Mucosa of rectum (tissue), 2 donors: ENCODE measurements around the gene FLNC.
A peak's percentile ranks its signal among the peaks of the same experiment; 100 is the strongest.

Experiments used
- H3K27ac ChIP-seq, 2 donors: one replicate each; pipeline ENCODE4 v1.7.0; 2013; ENCODE audit warnings: inconsistent platforms in 2 of 2, low read depth in 2 of 2, low read length in 2 of 2
- H3K27me3 ChIP-seq, 2 donors: one replicate each; pipeline ENCODE4 v1.7.0; 2013; ENCODE audit warnings: low read length in 2 of 2; ENCODE audit not compliant: control insufficient read depth in 2 of 2, insufficient read depth in 2 of 2
- H3K36me3 ChIP-seq, 2 donors: one replicate each; pipeline ENCODE4 v1.7.0; 2013; ENCODE audit warnings: low read length in 2 of 2; ENCODE audit not compliant: control insufficient read depth in 2 of 2, insufficient read depth in 2 of 2
- H3K4me1 ChIP-seq, 2 donors: one replicate each; pipeline ENCODE4 v1.7.0; 2013; ENCODE audit warnings: low read length in 2 of 2, mild to moderate bottlenecking in 1 of 2; ENCODE audit not compliant: control insufficient read depth in 2 of 2, insufficient read depth in 2 of 2
- H3K4me3 ChIP-seq, 2 donors: one replicate each; pipeline ENCODE4 v1.7.0; 2013; ENCODE audit warnings: low read length in 2 of 2
- H3K9ac ChIP-seq, 2 donors: one replicate each; pipeline ENCODE4 v1.7.0; 2013; ENCODE audit warnings: low read length in 2 of 2, low read depth in 1 of 2, mild to moderate bottlenecking in 1 of 2
- H3K9me3 ChIP-seq, 2 donors: one replicate each; pipeline ENCODE4 v1.7.0; 2013; ENCODE audit warnings: low read length in 2 of 2; ENCODE audit not compliant: control insufficient read depth in 2 of 2
- donor health status: healthy.
- donor health status: Normal muscosa, but diverticular disease.

Gene FLNC

GRCh38 chr7:128886391-128887168 lies 56.4 kb downstream of the FLNC start:
- H3K4me1 ChIP-seq = no peaks in the 10 kb centered on the region
- H3K27me3 ChIP-seq = peaks cover 2% of the 10 kb centered on the region in 2 donors
- H3K9ac ChIP-seq = no peak overlapping the region
- no peaks in the 10 kb centered on the region for H3K36me3 ChIP-seq
- H3K9me3 ChIP-seq = no peaks in the 10 kb centered on the region
- H3K4me3 ChIP-seq = no peak overlapping the region
- no peak overlapping the region for H3K27ac ChIP-seq

GRCh38 chr7:128887169-128888038 lies 57.2 kb downstream of the FLNC start:
- Histone ChIP-seq H3K4me3 (no peak overlapping the region), H3K4me1 (peaks cover 0 to 1% of the 10 kb centered on the region in 2 donors), H3K9ac (no peak overlapping the region), H3K9me3 (no peaks in the 10 kb centered on the region), H3K27me3 (peaks cover 2 to 6% of the 10 kb centered on the region in 2 donors), H3K27ac (no peak overlapping the region), H3K36me3 (no peaks in the 10 kb centered on the region)

GRCh38 chr7:128888039-128888755 lies 58.0 kb downstream of the FLNC start:
- Histone ChIP-seq H3K4me1 (peaks cover 4 to 5% of the 10 kb centered on the region in 2 donors), H3K4me3 (no peak overlapping the region), H3K9ac (no peak overlapping the region), H3K27me3 (peaks cover 2 to 6% of the 10 kb centered on the region in 2 donors), H3K36me3 (no peaks in the 10 kb centered on the region), H3K27ac (no peak overlapping the region), H3K9me3 (no peaks in the 10 kb centered on the region)

GRCh38 chr7:128888756-128889095 lies 58.5 kb downstream of the FLNC start:
- no peaks in the 10 kb centered on the region for H3K36me3 ChIP-seq
- H3K9ac ChIP-seq = no peak overlapping the region
- peaks cover 2 to 6% of the 10 kb centered on the region in 2 donors for H3K27me3 ChIP-seq
- H3K27ac ChIP-seq = no peak overlapping the region
- H3K4me3 ChIP-seq = no peak overlapping the region
- peaks cover 4 to 7% of the 10 kb centered on the region in 2 donors for H3K4me1 ChIP-seq
- H3K9me3 ChIP-seq = no peaks in the 10 kb centered on the region

GRCh38 chr7:128889121-128889520 lies 58.9 kb downstream of the FLNC start:
- Histone ChIP-seq H3K27ac (no peak overlapping the region), H3K9ac (no peak overlapping the region), H3K36me3 (no peaks in the 10 kb centered on the region), H3K4me1 (peaks cover 4 to 8% of the 10 kb centered on the region in 2 donors), H3K9me3 (no peaks in the 10 kb centered on the region), H3K4me3 (no peak overlapping the region), H3K27me3 (peaks cover 2 to 6% of the 10 kb centered on the region in 2 donors)

GRCh38 chr7:128890306-128891109 lies 60.3 kb downstream of the FLNC start:
- Histone ChIP-seq H3K4me1 (peaks cover 4 to 8% of the 10 kb centered on the region in 2 donors), H3K9ac (peak overlapping the region in 1 of 2 donors; percentile 24), H3K27ac (no peak overlapping the region), H3K36me3 (no peaks in the 10 kb centered on the region), H3K27me3 (peaks cover 2 to 6% of the 10 kb centered on the region in 2 donors), H3K9me3 (no peaks in the 10 kb centered on the region), H3K4me3 (peak overlapping the region in 1 of 2 donors; percentile 43)

GRCh38 chr7:128891110-128891941 lies 61.1 kb downstream of the FLNC start:
- Histone ChIP-seq H3K9me3 (no peaks in the 10 kb centered on the region), H3K9ac (peak overlapping the region in 1 of 2 donors; percentile 24), H3K27ac (no peak overlapping the region), H3K27me3 (peaks cover 2 to 6% of the 10 kb centered on the region in 2 donors), H3K36me3 (no peaks in the 10 kb centered on the region), H3K4me3 (peak overlapping the region in 1 of 2 donors; percentile 43), H3K4me1 (peaks cover 4 to 8% of the 10 kb centered on the region in 2 donors)

- Histone ChIP-seq H3K9me3 (no peaks in the 10 kb centered on the region), H3K27ac (no peak overlapping the region), H3K4me3 (no peak overlapping the region), H3K9ac (no peak overlapping the region), H3K4me1 (peaks cover 4 to 8% of the 10 kb centered on the region in 2 donors), H3K27me3 (peaks cover 2 to 6% of the 10 kb centered on the region in 2 donors), H3K36me3 (no peaks in the 10 kb centered on the region)
Measured at GRCh38 chr7:128891942-128892269, 61.7 kb downstream of the FLNC start.
